ENCODE results near the gene SLC24A4. TPM values are rescaled to one million over a fixed set of nuclear protein-coding genes. Genes with fewer than 3 reads are reported as not detected.

The SLC24A4 gene
- total RNA-seq, 1 donor from 2014 or later = not detected

DNA sequence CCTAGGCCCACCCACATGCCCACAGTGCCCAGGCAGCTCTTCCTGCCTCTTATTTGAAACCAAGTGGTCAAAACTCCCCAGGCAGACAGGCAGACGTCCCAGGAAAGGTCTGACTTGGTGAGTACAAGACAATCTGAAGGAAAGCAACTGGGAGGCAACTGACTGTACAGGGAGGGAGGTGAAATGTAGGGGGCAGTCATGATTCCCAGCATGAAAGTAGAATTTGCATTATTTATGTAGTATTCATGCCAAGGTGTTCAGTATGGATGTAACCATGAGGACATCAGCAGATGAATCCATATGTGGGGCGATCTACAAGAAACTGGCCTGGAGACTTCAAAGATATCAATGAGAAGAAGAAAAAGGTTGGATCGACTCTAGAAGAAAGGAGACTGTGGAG is 46.1 kb downstream of the SLC24A4 start:
- no peak for FAIRE-seq
- H3K27me3 ChIP-seq (ENCODE audit: control insufficient read depth, insufficient read depth, low read length) = peaks cover 5% of the 10 kb centered on the region
- DNase-seq (ENCODE audit: low read depth) = no peak

DNA sequence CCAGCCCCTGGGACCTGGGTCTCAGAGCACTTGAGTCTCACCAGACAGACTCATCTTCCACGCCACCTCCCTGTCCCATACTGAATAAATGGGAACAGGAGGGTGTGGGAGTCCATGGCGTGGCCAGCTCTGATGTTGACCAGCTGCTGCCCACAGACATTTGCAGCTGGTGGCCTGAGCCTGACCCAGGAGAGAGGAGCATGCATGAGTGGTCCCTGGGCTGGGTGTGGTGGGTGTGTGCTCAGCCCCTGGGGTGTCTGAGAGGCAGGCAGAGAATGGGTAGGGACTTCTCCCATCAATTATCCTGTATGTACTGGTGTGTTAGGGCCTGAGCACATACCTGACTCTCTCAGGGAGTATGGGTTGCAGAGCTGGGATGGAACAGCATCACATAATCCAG is 49.3 kb downstream of the SLC24A4 start:
- DNase-seq (ENCODE audit: low read depth) (no peak), FAIRE-seq (no peak)
- Histone ChIP-seq H3K4me3 (ENCODE audit: low read depth, low read length) (no peak overlapping the region), H3K36me3 (ENCODE audit: control insufficient read depth, insufficient read depth, low read length) (no peaks in the 10 kb centered on the region), H3K27me3 (ENCODE audit: control insufficient read depth, insufficient read depth, low read length) (peaks cover 2% of the 10 kb centered on the region)
- TF ChIP-seq, protein P1, sequence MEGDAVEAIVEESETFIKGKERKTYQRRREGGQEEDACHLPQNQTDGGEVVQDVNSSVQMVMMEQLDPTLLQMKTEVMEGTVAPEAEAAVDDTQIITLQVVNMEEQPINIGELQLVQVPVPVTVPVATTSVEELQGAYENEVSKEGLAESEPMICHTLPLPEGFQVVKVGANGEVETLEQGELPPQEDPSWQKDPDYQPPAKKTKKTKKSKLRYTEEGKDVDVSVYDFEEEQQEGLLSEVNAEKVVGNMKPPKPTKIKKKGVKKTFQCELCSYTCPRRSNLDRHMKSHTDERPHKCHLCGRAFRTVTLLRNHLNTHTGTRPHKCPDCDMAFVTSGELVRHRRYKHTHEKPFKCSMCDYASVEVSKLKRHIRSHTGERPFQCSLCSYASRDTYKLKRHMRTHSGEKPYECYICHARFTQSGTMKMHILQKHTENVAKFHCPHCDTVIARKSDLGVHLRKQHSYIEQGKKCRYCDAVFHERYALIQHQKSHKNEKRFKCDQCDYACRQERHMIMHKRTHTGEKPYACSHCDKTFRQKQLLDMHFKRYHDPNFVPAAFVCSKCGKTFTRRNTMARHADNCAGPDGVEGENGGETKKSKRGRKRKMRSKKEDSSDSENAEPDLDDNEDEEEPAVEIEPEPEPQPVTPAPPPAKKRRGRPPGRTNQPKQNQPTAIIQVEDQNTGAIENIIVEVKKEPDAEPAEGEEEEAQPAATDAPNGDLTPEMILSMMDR (IDR thresholded peaks at IDR 0.05; ENCODE audit: insufficient read depth, low read length, severe bottlenecking) = no peak

More for the DNA sequence above, 46.1 kb downstream of the SLC24A4 start:
- Histone ChIP-seq H3K4me3 (ENCODE audit: low read depth, low read length) (no peak overlapping the region), H3K36me3 (ENCODE audit: control insufficient read depth, insufficient read depth, low read length) (no peaks in the 10 kb centered on the region)
- TF ChIP-seq, protein P1 (IDR thresholded peaks at IDR 0.05; ENCODE audit: insufficient read depth, low read length, severe bottlenecking) = no peak

DNA sequence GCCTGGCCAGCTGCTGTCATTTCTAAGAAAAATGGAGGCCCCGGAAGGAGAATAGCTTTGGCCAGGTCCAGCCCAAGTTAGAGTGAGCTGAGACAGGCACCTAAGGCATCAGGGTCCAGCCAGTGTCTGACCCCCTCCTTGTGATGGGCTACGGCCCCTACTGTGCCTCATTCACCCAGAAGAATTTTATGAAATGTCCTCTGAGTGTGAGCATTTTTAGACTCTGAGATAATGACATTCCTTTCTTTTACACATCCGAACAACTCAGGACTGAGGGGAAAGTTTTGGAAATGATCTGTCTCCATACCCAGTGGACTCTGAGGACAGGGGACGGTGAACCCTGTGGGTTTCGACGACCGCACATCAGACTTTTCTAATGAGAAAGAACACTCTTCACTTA is 50.4 kb downstream of the SLC24A4 start:
- TF ChIP-seq, protein P1 (IDR thresholded peaks at IDR 0.05; ENCODE audit: insufficient read depth, low read length, severe bottlenecking) = no peak
- no peak for FAIRE-seq
- Histone ChIP-seq H3K27me3 (ENCODE audit: control insufficient read depth, insufficient read depth, low read length) (peaks cover 2% of the 10 kb centered on the region), H3K36me3 (ENCODE audit: control insufficient read depth, insufficient read depth, low read length) (no peaks in the 10 kb centered on the region), H3K4me3 (ENCODE audit: low read depth, low read length) (no peak overlapping the region)
- no peak for DNase-seq (ENCODE audit: low read depth)

DNA sequence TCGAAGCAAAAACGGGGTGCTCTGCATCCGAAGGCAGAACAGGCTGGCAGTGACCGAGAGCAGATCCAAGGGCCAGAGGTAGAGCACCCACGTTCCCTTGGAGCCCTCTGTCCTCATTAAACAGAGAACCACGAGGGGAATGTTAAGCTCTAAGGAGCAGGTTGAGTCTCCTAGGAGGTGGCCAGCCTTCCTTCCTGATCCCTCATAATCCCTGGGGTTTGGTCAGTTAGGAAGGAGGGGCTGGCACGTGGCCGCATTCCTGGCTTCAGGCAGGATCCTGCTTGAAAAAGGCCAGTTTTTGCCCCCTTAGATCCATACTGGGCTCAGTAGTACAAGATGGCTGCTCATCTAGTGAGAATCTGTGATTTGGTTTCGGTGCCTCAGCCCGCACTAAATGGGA is 57.2 kb downstream of the SLC24A4 start:
- Histone ChIP-seq H3K4me3 (ENCODE audit: low read depth, low read length) (no peak overlapping the region), H3K27me3 (ENCODE audit: control insufficient read depth, insufficient read depth, low read length) (peaks cover 2% of the 10 kb centered on the region), H3K36me3 (ENCODE audit: control insufficient read depth, insufficient read depth, low read length) (no peaks in the 10 kb centered on the region)
- FAIRE-seq = peak; percentile 28
- TF ChIP-seq, protein P1 (IDR thresholded peaks at IDR 0.05; ENCODE audit: insufficient read depth, low read length, severe bottlenecking) = no peak
- no peak for DNase-seq (ENCODE audit: low read depth)

DNA sequence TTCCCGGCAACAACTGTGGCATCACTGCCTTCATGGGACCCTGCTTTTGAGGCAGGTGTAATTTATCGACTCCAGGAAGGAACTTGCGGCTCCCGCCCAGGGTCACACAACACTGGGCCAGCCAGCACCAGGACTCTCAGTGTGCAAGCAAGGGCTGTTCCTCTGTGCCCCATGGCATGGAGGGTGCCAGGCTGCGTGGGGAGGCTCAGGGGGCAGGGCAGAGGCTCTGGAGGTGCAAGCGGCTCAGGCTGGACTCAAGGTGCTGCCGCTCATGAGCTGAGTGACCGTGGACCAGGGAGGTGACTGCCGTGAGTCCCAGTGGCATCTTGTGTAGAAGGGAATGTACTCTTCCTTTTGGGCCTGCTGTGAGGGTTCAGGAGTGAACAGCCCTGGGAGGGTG is 57.6 kb downstream of the SLC24A4 start:
- TF ChIP-seq, protein P1 (IDR thresholded peaks at IDR 0.05; ENCODE audit: insufficient read depth, low read length, severe bottlenecking) = no peak
- Histone ChIP-seq H3K27me3 (ENCODE audit: control insufficient read depth, insufficient read depth, low read length) (peaks cover 2% of the 10 kb centered on the region), H3K4me3 (ENCODE audit: low read depth, low read length) (no peak overlapping the region), H3K36me3 (ENCODE audit: control insufficient read depth, insufficient read depth, low read length) (no peaks in the 10 kb centered on the region)
- no peak for DNase-seq (ENCODE audit: low read depth)
- FAIRE-seq = no peak

DNA sequence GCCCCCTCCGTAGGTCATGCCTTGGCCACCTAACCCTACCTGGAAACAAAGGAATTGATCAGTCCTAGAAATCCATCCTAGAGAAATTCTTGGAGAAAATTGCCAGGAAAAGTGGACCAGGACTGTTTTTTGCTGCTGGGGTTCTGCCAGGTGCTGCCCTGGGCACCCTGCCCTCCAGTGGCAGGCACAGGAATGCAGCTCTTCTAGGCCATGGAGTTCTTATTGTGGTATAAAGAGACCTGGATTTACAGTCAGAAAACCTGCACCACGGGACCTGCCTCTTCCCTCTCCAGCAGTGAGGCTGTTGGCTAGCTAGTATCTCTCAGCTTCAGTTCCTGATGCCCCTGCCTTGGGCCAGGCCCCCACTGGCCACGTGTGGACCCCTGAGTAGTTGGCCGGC is 59.7 kb downstream of the SLC24A4 start:
- Histone ChIP-seq H3K36me3 (ENCODE audit: control insufficient read depth, insufficient read depth, low read length) (no peaks in the 10 kb centered on the region), H3K4me3 (ENCODE audit: low read depth, low read length) (no peak overlapping the region), H3K27me3 (ENCODE audit: control insufficient read depth, insufficient read depth, low read length) (peaks cover 2% of the 10 kb centered on the region)
- DNase-seq (ENCODE audit: low read depth) = peak; percentile 13
- FAIRE-seq = no peak
- TF ChIP-seq, protein P1 (IDR thresholded peaks at IDR 0.05; ENCODE audit: insufficient read depth, low read length, severe bottlenecking) = peak; percentile 59

Data from bronchial epithelial cell (primary cell).